Body of pancreas (tissue), 4 donors: Measurements from ENCODE around the gene TLDC2. TPM values are rescaled to one million over a fixed set of nuclear protein-coding genes. Genes with fewer than 3 reads are reported as not detected.

Experiments
- ATAC-seq: fragments of 150-250 bp; one replicate; pipeline ENCODE4 v1.9.1; 2016
- DNase-seq, 4 donors: peaks; one replicate each; pipeline ENCODE4 v3.0.0-alpha.2; 2019
- H3K27ac ChIP-seq, 4 donors: fragments of 200-600 bp; sonication (generic); 1 replicate in 3 of 4; 2 replicates in 1 of 4; pipeline versions ENCODE4 v1.5.1 to v1.6.1; 2016 to 2019; ENCODE audit warnings: mild to moderate bottlenecking in 1 of 4, mixed read lengths in 1 of 4, moderate library complexity in 1 of 4
- H3K27me3 ChIP-seq, 2 donors: fragments of 200-600 bp; sonication (generic); one replicate each; pipeline ENCODE4 v1.6.0; 2016; ENCODE audit warnings: mild to moderate bottlenecking in 1 of 2
- H3K36me3 ChIP-seq, 2 donors: fragments of 200-600 bp; sonication (generic); replicated peaks in 1 of 2; 2 replicates each; pipeline ENCODE4 v1.5.1; 2016; ENCODE audit warnings: low read depth in 2 of 2; ENCODE audit not compliant: insufficient read depth in 1 of 2
- H3K4me1 ChIP-seq: fragments of 200-600 bp; sonication (generic); one replicate; pipeline ENCODE4 v1.6.0; 2016
- H3K4me3 ChIP-seq, 2 donors: fragments of 200-600 bp; sonication (generic); 1 replicate in 1 of 2; 2 replicates in 1 of 2; pipeline ENCODE4 v1.5.1; 2016 to 2019
- H3K9me3 ChIP-seq, 3 donors: fragments of 200-600 bp; sonication (generic); 1 replicate in 2 of 3; 2 replicates in 1 of 3; pipeline ENCODE4 v1.5.1; 2016
- POLR2A ChIP-seq, 3 donors: fragments of 450-650 bp; IDR thresholded peaks; one replicate each; pipeline ENCODE4 v1.6.1; 2016; ENCODE audit warnings: antibody characterized with exemption in 3 of 3, mild to moderate bottlenecking in 2 of 3
- WGBS, 2 donors: methylation state at CpG; one replicate each; pipeline ENCODE4 v1.1.5; 2017; 5-methylcytosine and 5-hydroxymethylcytosine counted together
- intact Hi-C: fragments of 100-400 bp; cut with DNase I; formaldehyde crosslinking; loops from one replicate; pipeline ENCODE4 v1.15.1; 2023
- total RNA-seq, 2 donors: library from RNA; depleted of rRNA; stranded (reverse); fragments of >200 nt; gene quantifications; one replicate each; pipeline ENCODE4 v1.1.0, GENCODE V29; 2016
- TF ChIP-seq, protein P1 (sequence below), 7 experiments: fragments of 450-650 bp in 4 of 7; fragments of 200-600 bp in 3 of 7; sonication (generic) in 3 of 7; IDR thresholded peaks; one replicate each; pipeline ENCODE4 v1.5.1; 2016 to 2019; ENCODE audit warnings: antibody characterized with exemption in 7 of 7

The TLDC2 gene
- total RNA-seq, result not detected

GRCh38 chr20:36875702-36876472 lies at the start of gene TLDC2:
TSS of gene TLDC2 (plus strand) at chr20:36876138. CDS start at chr20:36876175, 37 bp downstream.
- Histone ChIP-seq H3K4me1 (no peaks in the 10 kb centered on the region), H3K27me3 (no peaks in the 10 kb centered on the region), H3K4me3 (no peak within 1 kb of the TSS), H3K36me3 (no peaks in the 10 kb centered on the region), H3K27ac (no peak within 1 kb of the TSS), H3K9me3 (no peaks in the 10 kb centered on the region)
- no peak for ATAC-seq
- TF ChIP-seq, protein P1, sequence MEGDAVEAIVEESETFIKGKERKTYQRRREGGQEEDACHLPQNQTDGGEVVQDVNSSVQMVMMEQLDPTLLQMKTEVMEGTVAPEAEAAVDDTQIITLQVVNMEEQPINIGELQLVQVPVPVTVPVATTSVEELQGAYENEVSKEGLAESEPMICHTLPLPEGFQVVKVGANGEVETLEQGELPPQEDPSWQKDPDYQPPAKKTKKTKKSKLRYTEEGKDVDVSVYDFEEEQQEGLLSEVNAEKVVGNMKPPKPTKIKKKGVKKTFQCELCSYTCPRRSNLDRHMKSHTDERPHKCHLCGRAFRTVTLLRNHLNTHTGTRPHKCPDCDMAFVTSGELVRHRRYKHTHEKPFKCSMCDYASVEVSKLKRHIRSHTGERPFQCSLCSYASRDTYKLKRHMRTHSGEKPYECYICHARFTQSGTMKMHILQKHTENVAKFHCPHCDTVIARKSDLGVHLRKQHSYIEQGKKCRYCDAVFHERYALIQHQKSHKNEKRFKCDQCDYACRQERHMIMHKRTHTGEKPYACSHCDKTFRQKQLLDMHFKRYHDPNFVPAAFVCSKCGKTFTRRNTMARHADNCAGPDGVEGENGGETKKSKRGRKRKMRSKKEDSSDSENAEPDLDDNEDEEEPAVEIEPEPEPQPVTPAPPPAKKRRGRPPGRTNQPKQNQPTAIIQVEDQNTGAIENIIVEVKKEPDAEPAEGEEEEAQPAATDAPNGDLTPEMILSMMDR (IDR thresholded peaks at IDR 0.05), result no peak
- TF ChIP-seq POLR2A (IDR thresholded peaks at IDR 0.05), result no peak
- WGBS, 2 donors, result 40 to 79% methylated on average over 3 to 14 of the region's 14 CpGs
- intact Hi-C loops, result no loop called here
- DNase-seq, result no peak

- H3K36me3 ChIP-seq, result peaks cover 0 to 3% of the 10 kb centered on the region in 2 donors
- WGBS, 2 donors, result 96 to 99% methylated on average over 7 of the region's 7 CpGs
- ATAC-seq (no peak), DNase-seq (no peak)
- H3K4me3 ChIP-seq, result no peak overlapping the region
- H3K9me3 ChIP-seq, result no peaks in the 10 kb centered on the region
- no peaks in the 10 kb centered on the region for H3K4me1 ChIP-seq
- no peaks in the 10 kb centered on the region for H3K27me3 ChIP-seq
- H3K27ac ChIP-seq, result no peak overlapping the region
- intact Hi-C loops, result no loop called here
- no peak for TF ChIP-seq POLR2A (IDR thresholded peaks at IDR 0.05)
- TF ChIP-seq, protein P1 (IDR thresholded peaks at IDR 0.05), result no peak
These were observed 49.2 kb upstream of the TLDC2 start for GRCh38 chr20:36826554-36827244.

GRCh38 chr20:36827541-36828279 lies 48.2 kb upstream of the TLDC2 start:
- WGBS, 2 donors, result 68 to 92% methylated on average over 6 to 11 of the region's 11 CpGs
- no peak for DNase-seq
- intact Hi-C loops, result no loop called here
- Histone ChIP-seq H3K4me1 (no peaks in the 10 kb centered on the region), H3K27ac (no peak overlapping the region), H3K27me3 (no peaks in the 10 kb centered on the region), H3K9me3 (no peaks in the 10 kb centered on the region), H3K36me3 (peaks cover 0 to 3% of the 10 kb centered on the region in 2 donors), H3K4me3 (no peak overlapping the region)
- ATAC-seq, result no peak
- no peak for TF ChIP-seq POLR2A (IDR thresholded peaks at IDR 0.05)
- TF ChIP-seq, protein P1 (IDR thresholded peaks at IDR 0.05), result no peak

DNA sequence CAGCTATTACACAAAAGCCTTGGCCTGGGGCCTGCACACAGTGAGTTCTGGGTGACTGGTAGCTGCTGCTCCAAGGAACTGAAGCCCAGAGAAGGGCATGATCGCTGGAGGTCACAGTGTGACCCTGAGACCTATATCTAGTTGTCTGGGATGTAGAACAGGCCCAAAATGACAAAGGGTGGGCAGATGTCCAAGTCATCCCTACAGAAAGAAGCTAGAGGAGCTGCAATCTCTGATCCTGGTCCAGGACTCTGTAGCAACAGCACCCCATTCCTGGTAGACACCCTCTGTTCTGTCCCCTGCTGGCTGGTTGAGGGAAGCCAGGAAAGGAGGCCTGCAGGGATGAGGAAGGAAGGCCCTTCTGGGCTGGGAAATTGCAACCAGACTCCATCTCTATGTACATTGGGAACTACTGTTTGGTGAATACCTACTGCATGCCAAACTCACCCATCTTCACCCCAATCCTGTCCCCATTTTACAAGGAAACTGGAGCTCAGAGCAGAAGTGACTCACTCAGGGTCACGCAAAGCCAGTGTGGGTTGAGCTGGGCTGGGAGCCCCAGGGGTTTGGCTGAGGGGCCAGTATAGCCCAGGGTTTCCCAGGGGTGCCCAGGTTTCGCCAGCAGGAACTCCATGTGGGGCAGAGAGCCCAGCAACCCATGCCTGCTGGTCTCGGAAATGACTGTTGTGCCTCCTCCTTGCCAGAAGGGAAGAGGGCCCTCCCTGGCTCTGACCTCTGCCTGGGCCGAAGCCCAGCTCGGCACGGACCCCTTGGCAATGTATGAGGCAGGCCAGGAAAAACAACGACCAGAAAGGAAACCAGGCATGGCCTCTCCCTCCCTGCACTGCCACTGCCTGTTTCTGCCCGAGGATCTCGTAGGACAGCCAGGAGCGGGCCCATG lies 44.9 kb upstream of the TLDC2 start:
- ATAC-seq, result no peak
- Histone ChIP-seq H3K4me1 (peaks cover 7% of the 10 kb centered on the region), H3K36me3 (peaks cover 0 to 3% of the 10 kb centered on the region in 2 donors), H3K27me3 (no peaks in the 10 kb centered on the region), H3K27ac (peak overlapping the region in 2 of 4 donors; percentile 38 to 48), H3K4me3 (no peak overlapping the region), H3K9me3 (no peaks in the 10 kb centered on the region)
- intact Hi-C loops, result no loop called here
- peak in 1 of 4 donors; percentile 30 for DNase-seq
- TF ChIP-seq, protein P1 (IDR thresholded peaks at IDR 0.05), result no peak
- TF ChIP-seq POLR2A (IDR thresholded peaks at IDR 0.05), result no peak
- 84 to 90% methylated on average over 10 to 11 of the region's 11 CpGs for WGBS, 2 donors
